HEK293 (cell line): ENCODE measurements around the gene FXYD4.
"Not testable (repeated sequence)": the region's sequence is repeated elsewhere in the genome, so short reads cannot be mapped to it uniquely, and the experiment has no call there.

Source experiments
- MZF1 ChIP-seq: fragments of 450-650 bp; formaldehyde crosslinking; IDR thresholded peaks from 2 replicates; pipeline ENCODE4 v1.5.1; 2017; ENCODE audit warnings: missing biosample characterization, missing genetic modification characterization, borderline replicate concordance
- ZBTB7A ChIP-seq: fragments of 450-650 bp; formaldehyde crosslinking; IDR thresholded peaks from 2 replicates; pipeline ENCODE4 v1.5.1; 2016; ENCODE audit warnings: low read depth, missing biosample characterization, missing genetic modification characterization
- ZBTB8A ChIP-seq: fragments of 450-650 bp; formaldehyde crosslinking; IDR thresholded peaks from 2 replicates; pipeline ENCODE4 v1.5.1; 2016; ENCODE audit warnings: missing biosample characterization, missing genetic modification characterization
- ZNF140 ChIP-seq: fragments of 450-650 bp; formaldehyde crosslinking; IDR thresholded peaks from 2 replicates; pipeline ENCODE4 v1.5.1; 2016; ENCODE audit warnings: missing biosample characterization, missing genetic modification characterization
- ZNF184 ChIP-seq: fragments of 450-650 bp; IDR thresholded peaks from 2 replicates; pipeline ENCODE4 v1.5.1; 2018; ENCODE audit warnings: missing biosample characterization, mild to moderate bottlenecking, missing genetic modification characterization
- ZNF530 ChIP-seq: fragments of 450-650 bp; formaldehyde crosslinking; IDR thresholded peaks from 2 replicates; pipeline ENCODE4 v1.5.1; 2016; ENCODE audit warnings: low read depth, missing biosample characterization, missing genetic modification characterization
- ZNF561 ChIP-seq: fragments of 450-650 bp; IDR thresholded peaks from 2 replicates; pipeline ENCODE4 v1.5.1; 2018; ENCODE audit warnings: missing biosample characterization, missing genetic modification characterization, borderline replicate concordance
- ZNF785 ChIP-seq: fragments of 450-650 bp; formaldehyde crosslinking; IDR thresholded peaks from 2 replicates; pipeline ENCODE4 v1.5.1; 2016; ENCODE audit warnings: missing biosample characterization, missing genetic modification characterization
- TF ChIP-seq, protein P1 (sequence below): fragments of 450-650 bp; formaldehyde crosslinking; IDR thresholded peaks from 2 replicates; pipeline ENCODE4 v1.5.1; 2016; ENCODE audit warnings: missing biosample characterization, missing genetic modification characterization
- TF ChIP-seq, protein P2 (sequence below): fragments of 450-650 bp; formaldehyde crosslinking; IDR thresholded peaks from 2 replicates; pipeline ENCODE4 v1.5.1; 2016; ENCODE audit warnings: missing biosample characterization, missing genetic modification characterization
- TF ChIP-seq, protein P3 (sequence below): fragments of 450-650 bp; formaldehyde crosslinking; IDR thresholded peaks from 2 replicates; pipeline ENCODE4; 2016; ENCODE audit warnings: missing biosample characterization, missing genetic modification characterization
- TF ChIP-seq, protein P4 (sequence below): fragments of 450-650 bp; formaldehyde crosslinking; IDR thresholded peaks from 2 replicates; pipeline ENCODE4 v1.5.1; 2016; ENCODE audit warnings: missing biosample characterization, missing genetic modification characterization, low read depth
- TF ChIP-seq, protein P5 (sequence below): fragments of 450-650 bp; formaldehyde crosslinking; IDR thresholded peaks from 2 replicates; pipeline ENCODE4 v1.5.1; 2016; ENCODE audit warnings: missing biosample characterization, missing genetic modification characterization
- TF ChIP-seq, protein P6 (sequence below): fragments of 450-650 bp; formaldehyde crosslinking; IDR thresholded peaks from 2 replicates; pipeline ENCODE4 v1.5.1; 2017; ENCODE audit warnings: missing biosample characterization, missing genetic modification characterization

DNA sequence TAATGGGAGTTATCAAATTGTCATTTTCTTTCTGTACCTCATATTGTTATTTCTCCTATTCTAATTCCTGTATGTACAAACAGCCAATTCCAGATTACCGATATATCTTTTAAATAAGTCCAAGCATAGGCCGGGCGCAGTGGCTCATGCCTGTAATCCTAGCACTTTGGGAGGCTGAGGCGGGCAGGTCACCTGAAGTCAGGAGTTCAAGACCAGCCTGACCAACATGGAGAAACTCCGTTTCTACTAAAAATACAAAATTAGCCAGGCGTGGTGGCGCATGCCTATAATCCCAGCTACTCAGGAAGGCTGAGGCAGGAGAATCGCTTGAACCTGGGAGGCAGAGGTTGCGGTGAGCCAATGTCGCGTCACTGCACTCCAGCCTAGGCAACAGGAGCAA lies 21.8 kb downstream of the FXYD4 start:
- TF ChIP-seq, protein P1, sequence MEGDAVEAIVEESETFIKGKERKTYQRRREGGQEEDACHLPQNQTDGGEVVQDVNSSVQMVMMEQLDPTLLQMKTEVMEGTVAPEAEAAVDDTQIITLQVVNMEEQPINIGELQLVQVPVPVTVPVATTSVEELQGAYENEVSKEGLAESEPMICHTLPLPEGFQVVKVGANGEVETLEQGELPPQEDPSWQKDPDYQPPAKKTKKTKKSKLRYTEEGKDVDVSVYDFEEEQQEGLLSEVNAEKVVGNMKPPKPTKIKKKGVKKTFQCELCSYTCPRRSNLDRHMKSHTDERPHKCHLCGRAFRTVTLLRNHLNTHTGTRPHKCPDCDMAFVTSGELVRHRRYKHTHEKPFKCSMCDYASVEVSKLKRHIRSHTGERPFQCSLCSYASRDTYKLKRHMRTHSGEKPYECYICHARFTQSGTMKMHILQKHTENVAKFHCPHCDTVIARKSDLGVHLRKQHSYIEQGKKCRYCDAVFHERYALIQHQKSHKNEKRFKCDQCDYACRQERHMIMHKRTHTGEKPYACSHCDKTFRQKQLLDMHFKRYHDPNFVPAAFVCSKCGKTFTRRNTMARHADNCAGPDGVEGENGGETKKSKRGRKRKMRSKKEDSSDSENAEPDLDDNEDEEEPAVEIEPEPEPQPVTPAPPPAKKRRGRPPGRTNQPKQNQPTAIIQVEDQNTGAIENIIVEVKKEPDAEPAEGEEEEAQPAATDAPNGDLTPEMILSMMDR (tag by site-specific recombination) = not testable (repeated sequence)
- not testable (repeated sequence) for TF ChIP-seq ZNF530 (tag by site-specific recombination); MZF1 (tag by site-specific recombination); ZNF785 (tag by site-specific recombination); ZBTB7A (tag by site-specific recombination); ZNF184 (tag by site-specific recombination); ZBTB8A; ZNF140 (tag by site-specific recombination); ZNF561 (tag by site-specific recombination)
- TF ChIP-seq, protein P2, sequence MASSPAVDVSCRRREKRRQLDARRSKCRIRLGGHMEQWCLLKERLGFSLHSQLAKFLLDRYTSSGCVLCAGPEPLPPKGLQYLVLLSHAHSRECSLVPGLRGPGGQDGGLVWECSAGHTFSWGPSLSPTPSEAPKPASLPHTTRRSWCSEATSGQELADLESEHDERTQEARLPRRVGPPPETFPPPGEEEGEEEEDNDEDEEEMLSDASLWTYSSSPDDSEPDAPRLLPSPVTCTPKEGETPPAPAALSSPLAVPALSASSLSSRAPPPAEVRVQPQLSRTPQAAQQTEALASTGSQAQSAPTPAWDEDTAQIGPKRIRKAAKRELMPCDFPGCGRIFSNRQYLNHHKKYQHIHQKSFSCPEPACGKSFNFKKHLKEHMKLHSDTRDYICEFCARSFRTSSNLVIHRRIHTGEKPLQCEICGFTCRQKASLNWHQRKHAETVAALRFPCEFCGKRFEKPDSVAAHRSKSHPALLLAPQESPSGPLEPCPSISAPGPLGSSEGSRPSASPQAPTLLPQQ = not testable (repeated sequence)
- TF ChIP-seq, protein P3, sequence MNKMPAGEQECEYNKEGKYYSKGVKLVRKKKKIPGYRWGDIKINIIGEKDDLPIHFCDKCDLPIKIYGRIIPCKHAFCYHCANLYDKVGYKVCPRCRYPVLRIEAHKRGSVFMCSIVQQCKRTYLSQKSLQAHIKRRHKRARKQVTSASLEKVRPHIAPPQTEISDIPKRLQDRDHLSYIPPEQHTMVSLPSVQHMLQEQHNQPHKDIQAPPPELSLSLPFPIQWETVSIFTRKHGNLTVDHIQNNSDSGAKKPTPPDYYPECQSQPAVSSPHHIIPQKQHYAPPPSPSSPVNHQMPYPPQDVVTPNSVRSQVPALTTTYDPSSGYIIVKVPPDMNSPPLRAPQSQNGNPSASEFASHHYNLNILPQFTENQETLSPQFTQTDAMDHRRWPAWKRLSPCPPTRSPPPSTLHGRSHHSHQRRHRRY (tag by site-specific recombination) = not testable (repeated sequence)
- TF ChIP-seq, protein P4, sequence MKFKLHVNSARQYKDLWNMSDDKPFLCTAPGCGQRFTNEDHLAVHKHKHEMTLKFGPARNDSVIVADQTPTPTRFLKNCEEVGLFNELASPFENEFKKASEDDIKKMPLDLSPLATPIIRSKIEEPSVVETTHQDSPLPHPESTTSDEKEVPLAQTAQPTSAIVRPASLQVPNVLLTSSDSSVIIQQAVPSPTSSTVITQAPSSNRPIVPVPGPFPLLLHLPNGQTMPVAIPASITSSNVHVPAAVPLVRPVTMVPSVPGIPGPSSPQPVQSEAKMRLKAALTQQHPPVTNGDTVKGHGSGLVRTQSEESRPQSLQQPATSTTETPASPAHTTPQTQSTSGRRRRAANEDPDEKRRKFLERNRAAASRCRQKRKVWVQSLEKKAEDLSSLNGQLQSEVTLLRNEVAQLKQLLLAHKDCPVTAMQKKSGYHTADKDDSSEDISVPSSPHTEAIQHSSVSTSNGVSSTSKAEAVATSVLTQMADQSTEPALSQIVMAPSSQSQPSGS (tag by site-specific recombination) = not testable (repeated sequence)
- TF ChIP-seq, protein P5, sequence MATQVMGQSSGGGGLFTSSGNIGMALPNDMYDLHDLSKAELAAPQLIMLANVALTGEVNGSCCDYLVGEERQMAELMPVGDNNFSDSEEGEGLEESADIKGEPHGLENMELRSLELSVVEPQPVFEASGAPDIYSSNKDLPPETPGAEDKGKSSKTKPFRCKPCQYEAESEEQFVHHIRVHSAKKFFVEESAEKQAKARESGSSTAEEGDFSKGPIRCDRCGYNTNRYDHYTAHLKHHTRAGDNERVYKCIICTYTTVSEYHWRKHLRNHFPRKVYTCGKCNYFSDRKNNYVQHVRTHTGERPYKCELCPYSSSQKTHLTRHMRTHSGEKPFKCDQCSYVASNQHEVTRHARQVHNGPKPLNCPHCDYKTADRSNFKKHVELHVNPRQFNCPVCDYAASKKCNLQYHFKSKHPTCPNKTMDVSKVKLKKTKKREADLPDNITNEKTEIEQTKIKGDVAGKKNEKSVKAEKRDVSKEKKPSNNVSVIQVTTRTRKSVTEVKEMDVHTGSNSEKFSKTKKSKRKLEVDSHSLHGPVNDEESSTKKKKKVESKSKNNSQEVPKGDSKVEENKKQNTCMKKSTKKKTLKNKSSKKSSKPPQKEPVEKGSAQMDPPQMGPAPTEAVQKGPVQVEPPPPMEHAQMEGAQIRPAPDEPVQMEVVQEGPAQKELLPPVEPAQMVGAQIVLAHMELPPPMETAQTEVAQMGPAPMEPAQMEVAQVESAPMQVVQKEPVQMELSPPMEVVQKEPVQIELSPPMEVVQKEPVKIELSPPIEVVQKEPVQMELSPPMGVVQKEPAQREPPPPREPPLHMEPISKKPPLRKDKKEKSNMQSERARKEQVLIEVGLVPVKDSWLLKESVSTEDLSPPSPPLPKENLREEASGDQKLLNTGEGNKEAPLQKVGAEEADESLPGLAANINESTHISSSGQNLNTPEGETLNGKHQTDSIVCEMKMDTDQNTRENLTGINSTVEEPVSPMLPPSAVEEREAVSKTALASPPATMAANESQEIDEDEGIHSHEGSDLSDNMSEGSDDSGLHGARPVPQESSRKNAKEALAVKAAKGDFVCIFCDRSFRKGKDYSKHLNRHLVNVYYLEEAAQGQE (tag by site-specific recombination) = not testable (repeated sequence)
- TF ChIP-seq, protein P6, sequence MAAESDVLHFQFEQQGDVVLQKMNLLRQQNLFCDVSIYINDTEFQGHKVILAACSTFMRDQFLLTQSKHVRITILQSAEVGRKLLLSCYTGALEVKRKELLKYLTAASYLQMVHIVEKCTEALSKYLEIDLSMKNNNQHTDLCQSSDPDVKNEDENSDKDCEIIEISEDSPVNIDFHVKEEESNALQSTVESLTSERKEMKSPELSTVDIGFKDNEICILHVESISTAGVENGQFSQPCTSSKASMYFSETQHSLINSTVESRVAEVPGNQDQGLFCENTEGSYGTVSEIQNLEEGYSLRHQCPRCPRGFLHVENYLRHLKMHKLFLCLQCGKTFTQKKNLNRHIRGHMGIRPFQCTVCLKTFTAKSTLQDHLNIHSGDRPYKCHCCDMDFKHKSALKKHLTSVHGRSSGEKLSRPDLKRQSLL (tag by site-specific recombination) = not testable (repeated sequence)
